A549 (cell line): ENCODE measurements around the gene GDAP2. TPM values are rescaled to one million over a fixed set of nuclear protein-coding genes. Genes with fewer than 3 reads are reported as not detected.

ENCODE experiments used
- polyA plus RNA-seq, 4 experiments: library from polyadenylated mRNA; depleted of rRNA in 3 of 4; stranded (reverse); fragments of >200 nt; fragmentation: RNase III in 1 of 4; extraction: RNeasy Plus Mini Kit Qiagen cat#74134 plus additional on column Dnase treatment in 1 of 4; gene quantifications; 2 replicates in 3 of 4; 3 replicates in 1 of 4; pipeline ENCODE4 v1.2.3, GENCODE V29; 2011 to 2017

The GDAP2 gene
- polyA plus RNA-seq, 2 of the 4 experiments (the other 2 are of a cell fraction) = 6.7 to 21.2 TPM

Other genes starting within 250 kb of the GDAP2 start
- 44.8 and 54.6 TPM in 2 replicates for gene WDR3, start 118 bp upstream of the GDAP2 start, polyA plus RNA-seq (2011; rRNA removed)
- gene WDR3, start 118 bp upstream of the GDAP2 start, polyA plus RNA-seq (2017; fragmentation: RNase III; extraction: RNeasy Plus Mini Kit Qiagen cat#74134 plus additional on column Dnase treatment) = 29.1 to 33.2 TPM (median 29.2 TPM) in 3 replicates